ENCODE data around the gene CCPG1.

CCPG1 gene

DNA sequence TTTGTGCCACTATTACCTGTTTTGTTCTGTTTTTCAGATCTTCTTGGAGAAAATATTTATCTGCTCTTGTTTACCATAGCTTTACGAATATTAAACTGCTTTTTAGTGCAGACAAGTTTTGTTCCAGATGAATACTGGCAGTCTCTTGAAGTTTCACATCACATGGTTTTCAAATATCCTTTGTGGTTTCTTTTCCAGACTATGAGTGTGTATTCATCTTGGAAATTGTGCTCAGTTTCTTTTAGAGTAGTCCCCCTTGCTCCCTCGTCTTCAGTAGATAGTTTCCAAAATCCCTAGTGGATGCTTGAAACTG, 88.0 kb downstream of the CCPG1 start:
- peak overlapping the region; percentile 98 for H3K4me3 ChIP-seq (ENCODE audit: control insufficient read depth, low read depth, low read length)
- no peak for DNase-seq (ENCODE audit: low read depth)
- TF ChIP-seq, protein P1, sequence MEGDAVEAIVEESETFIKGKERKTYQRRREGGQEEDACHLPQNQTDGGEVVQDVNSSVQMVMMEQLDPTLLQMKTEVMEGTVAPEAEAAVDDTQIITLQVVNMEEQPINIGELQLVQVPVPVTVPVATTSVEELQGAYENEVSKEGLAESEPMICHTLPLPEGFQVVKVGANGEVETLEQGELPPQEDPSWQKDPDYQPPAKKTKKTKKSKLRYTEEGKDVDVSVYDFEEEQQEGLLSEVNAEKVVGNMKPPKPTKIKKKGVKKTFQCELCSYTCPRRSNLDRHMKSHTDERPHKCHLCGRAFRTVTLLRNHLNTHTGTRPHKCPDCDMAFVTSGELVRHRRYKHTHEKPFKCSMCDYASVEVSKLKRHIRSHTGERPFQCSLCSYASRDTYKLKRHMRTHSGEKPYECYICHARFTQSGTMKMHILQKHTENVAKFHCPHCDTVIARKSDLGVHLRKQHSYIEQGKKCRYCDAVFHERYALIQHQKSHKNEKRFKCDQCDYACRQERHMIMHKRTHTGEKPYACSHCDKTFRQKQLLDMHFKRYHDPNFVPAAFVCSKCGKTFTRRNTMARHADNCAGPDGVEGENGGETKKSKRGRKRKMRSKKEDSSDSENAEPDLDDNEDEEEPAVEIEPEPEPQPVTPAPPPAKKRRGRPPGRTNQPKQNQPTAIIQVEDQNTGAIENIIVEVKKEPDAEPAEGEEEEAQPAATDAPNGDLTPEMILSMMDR (conservative IDR thresholded peaks at IDR 0.05; ENCODE audit: control insufficient read depth, insufficient read depth, low read depth, low read length) = no peak

- peak; percentile 72 for DNase-seq (ENCODE audit: low read depth)
- TF ChIP-seq, protein P1 (conservative IDR thresholded peaks at IDR 0.05; ENCODE audit: control insufficient read depth, insufficient read depth, low read depth, low read length) = no peak
- H3K4me3 ChIP-seq (ENCODE audit: control insufficient read depth, low read depth, low read length) = peak overlapping the region; percentile 98
These were observed 88.5 kb downstream of the CCPG1 start for GRCh38 chr15:55319537-55320237.

DNA sequence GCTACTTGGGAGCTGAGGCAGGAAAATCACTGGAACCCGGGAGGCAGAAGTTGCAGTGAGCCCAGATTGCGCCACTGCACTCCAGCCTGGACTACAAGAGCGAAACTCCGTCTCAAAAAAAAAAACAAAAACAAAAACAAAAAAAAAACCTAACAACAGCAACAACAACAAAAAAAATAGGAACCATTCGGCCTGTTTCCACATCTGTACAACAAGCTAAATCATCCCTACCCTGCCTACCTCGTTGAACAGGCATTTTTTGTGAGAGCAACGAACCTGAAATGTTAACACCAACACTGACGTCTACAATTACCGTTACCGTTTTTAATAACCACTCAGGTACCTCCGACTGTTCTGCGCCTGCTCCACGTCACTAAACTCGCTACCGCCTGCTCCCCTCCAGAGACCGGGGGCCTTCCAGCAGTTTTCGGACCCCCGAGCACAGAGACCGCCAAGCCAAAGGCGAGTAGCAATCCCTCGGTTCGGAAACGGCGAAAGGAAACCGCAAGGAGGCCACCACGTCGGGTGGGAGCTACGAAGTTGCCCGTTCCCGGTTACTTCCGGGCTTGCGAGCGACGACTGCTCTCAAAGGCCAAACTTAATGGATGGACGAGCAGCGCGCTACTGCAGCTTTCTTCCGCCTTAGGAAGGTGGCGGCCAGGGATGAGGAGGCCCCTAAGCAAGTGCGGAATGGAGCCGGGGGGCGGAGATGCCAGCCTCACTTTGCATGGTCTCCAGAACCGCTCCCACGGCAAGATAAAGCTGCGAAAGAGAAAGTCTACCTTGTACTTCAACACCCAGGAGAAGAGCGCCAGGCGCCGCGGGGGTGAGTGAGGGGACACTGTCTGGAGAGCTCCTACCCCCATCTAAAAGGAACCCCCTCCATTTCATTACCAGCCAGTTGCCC, 89.3 kb downstream of the CCPG1 start, which contains the start of the genes PIGB and PIGBOS1:
PIGB (plus strand) TSS at position 635 of the 907 bp plus-strand sequence; CDS start at position 664, 29 bp downstream.
PIGBOS1 (minus strand) TSS at position 536 of the 907 bp plus-strand sequence. CDS start 1,331 bp downstream, outside the sequence.
- H3K4me3 ChIP-seq (ENCODE audit: control insufficient read depth, low read depth, low read length) = peak within 1 kb of the TSS; percentile 98
- peak; percentile 89 for DNase-seq (ENCODE audit: low read depth)
- TF ChIP-seq, protein P1 (conservative IDR thresholded peaks at IDR 0.05; ENCODE audit: control insufficient read depth, insufficient read depth, low read depth, low read length) = no peak
